GM23338 (cell line): ENCODE measurements around the gene MRPS21. TPM values are rescaled to one million over a fixed set of nuclear protein-coding genes. Genes with fewer than 3 reads are reported as not detected.

ENCODE experiments used
- ATAC-seq: fragments of 200-7000 bp; cut with Tn5 transposase; 3 replicates; pipeline ENCODE4 v1.9.1; 2020
- DNase-seq: peaks from one replicate; pipeline ENCODE4 v3.0.0-alpha.2; 2015; ENCODE audit warnings: low spot score
- H2AFZ ChIP-seq: fragments of 200-600 bp; sonication (generic); 2 replicates; pipeline ENCODE4 v1.8.0; 2016; ENCODE audit warnings: antibody characterized with exemption, mild to moderate bottlenecking, moderate library complexity
- H3F3A ChIP-seq: fragments of 200-600 bp; sonication (generic); replicated peaks from 2 replicates; pipeline ENCODE4 v1.8.0; 2017; ENCODE audit warnings: antibody characterized with exemption, mixed run types, low read depth
- H3K27ac ChIP-seq: fragments of 200-600 bp; sonication (generic); 2 replicates; pipeline ENCODE4 v1.6.1; 2016; ENCODE audit warnings: low read depth
- H3K27me3 ChIP-seq: fragments of 200-600 bp; sonication (generic); 2 replicates; pipeline ENCODE4 v1.8.0; 2016; ENCODE audit warnings: mild to moderate bottlenecking, mixed run types, moderate library complexity; ENCODE audit not compliant: insufficient read depth
- H3K36me3 ChIP-seq: fragments of 200-600 bp; sonication (generic); 2 replicates; pipeline ENCODE4 v1.8.0; 2016; ENCODE audit warnings: mild to moderate bottlenecking; ENCODE audit not compliant: insufficient read depth
- H3K4me1 ChIP-seq: fragments of 200-600 bp; sonication (generic); 2 replicates; pipeline ENCODE4 v1.8.0; 2016; ENCODE audit warnings: mild to moderate bottlenecking, moderate library complexity; ENCODE audit not compliant: insufficient read depth
- H3K4me2 ChIP-seq: fragments of 200-600 bp; sonication (generic); 2 replicates; pipeline ENCODE4 v1.7.1; 2017; ENCODE audit warnings: mixed run types
- H3K4me3 ChIP-seq: fragments of 200-600 bp; sonication (generic); 2 replicates; pipeline ENCODE4 v1.6.1; 2016; ENCODE audit warnings: mixed run types
- H3K79me2 ChIP-seq: fragments of 200-600 bp; sonication (generic); replicated peaks from 2 replicates; pipeline ENCODE4 v1.8.0; 2017; ENCODE audit warnings: mild to moderate bottlenecking; ENCODE audit not compliant: insufficient read depth
- H3K9me2 ChIP-seq: fragments of 200-600 bp; sonication (generic); 2 replicates; pipeline ENCODE4 v1.8.0; 2017; ENCODE audit not compliant: insufficient read depth
- H4K20me1 ChIP-seq: fragments of 200-600 bp; sonication (generic); replicated peaks from 2 replicates; pipeline ENCODE4 v1.8.0; 2017; ENCODE audit warnings: mild to moderate bottlenecking; ENCODE audit not compliant: insufficient read depth
- H3K27ac Mint-ChIP-seq: 2 replicates; pipeline ENCODE4 v1.8.0; 2020; ENCODE audit warnings: inconsistent platforms, mild to moderate bottlenecking, moderate library complexity, mixed read lengths
- H3K27me3 Mint-ChIP-seq: 3 replicates; pipeline ENCODE4 v1.8.0; 2022; ENCODE audit warnings: low read depth, mild to moderate bottlenecking, moderate library complexity, mixed read lengths, inconsistent platforms; ENCODE audit not compliant: insufficient read depth, poor library complexity
- H3K36me3 Mint-ChIP-seq: 3 replicates; pipeline ENCODE4 v1.8.0; 2021; ENCODE audit warnings: low read depth, mild to moderate bottlenecking, inconsistent platforms, moderate library complexity, mixed read lengths
- H3K4me1 Mint-ChIP-seq: 3 replicates; pipeline ENCODE4 v1.8.0; 2020; ENCODE audit warnings: mild to moderate bottlenecking, inconsistent platforms, mixed read lengths
- H3K4me3 Mint-ChIP-seq: 3 replicates; pipeline ENCODE4 v1.8.0; 2021; ENCODE audit warnings: moderate library complexity, mild to moderate bottlenecking, inconsistent platforms, mixed read lengths
- H3K9me3 Mint-ChIP-seq: 3 replicates; pipeline ENCODE4 v1.8.0; 2020; ENCODE audit warnings: moderate library complexity, mild to moderate bottlenecking, inconsistent platforms, mixed read lengths
- CTCF ChIP-seq, 2 experiments: fragments of 200-600 bp in 1 of 2; sonication (generic) in 1 of 2; conservative IDR thresholded peaks; 2 replicates each; pipeline versions ENCODE4 v1.5.1 to v1.6.1; 2016 to 2017; ENCODE audit warnings: antibody characterized with exemption in 2 of 2, low read depth in 2 of 2, mild to moderate bottlenecking in 2 of 2, moderate library complexity in 1 of 2
- ETS1 ChIP-seq: IDR thresholded peaks from 2 replicates; pipeline ENCODE4 v1.6.1; 2016; ENCODE audit warnings: antibody characterized with exemption
- EZH2 ChIP-seq: fragments of 200-600 bp; sonication (generic); IDR thresholded peaks from one replicate; pipeline ENCODE4 v1.8.0; 2017; ENCODE audit warnings: antibody characterized with exemption, mild to moderate bottlenecking, low read depth; ENCODE audit not compliant: unreplicated experiment
- EZH2phosphoT487 ChIP-seq: fragments of 200-600 bp; sonication (generic); IDR thresholded peaks from one replicate; pipeline ENCODE4 v1.8.1; 2018; ENCODE audit warnings: antibody characterized with exemption; ENCODE audit not compliant: unreplicated experiment
- JUNB ChIP-seq: IDR thresholded peaks from one replicate; pipeline ENCODE4 v1.6.1; 2016; ENCODE audit warnings: antibody characterized with exemption; ENCODE audit not compliant: unreplicated experiment
- NANOG ChIP-seq: IDR thresholded peaks from 2 replicates; pipeline ENCODE4 v1.6.1; 2016; ENCODE audit warnings: antibody characterized with exemption, borderline replicate concordance
- POLR2AphosphoS5 ChIP-seq: IDR thresholded peaks from 2 replicates; pipeline ENCODE4 v1.6.1; 2016; ENCODE audit warnings: antibody characterized with exemption, low read depth
- REST ChIP-seq: IDR thresholded peaks from one replicate; pipeline ENCODE4 v1.6.1; 2018; ENCODE audit warnings: antibody characterized with exemption; ENCODE audit not compliant: unreplicated experiment
- ZNF331 ChIP-seq: fragments of 250-450 bp; sonication (Bioruptor Pico); IDR thresholded peaks from 2 replicates; pipeline ENCODE4 v1.5.0; 2020; ENCODE audit warnings: low read depth, mild to moderate bottlenecking, moderate library complexity
- ZNF462 ChIP-seq: fragments of 250-450 bp; sonication (Bioruptor Pico); IDR thresholded peaks from 2 replicates; pipeline ENCODE4 v1.5.0; 2020; ENCODE audit warnings: mild to moderate bottlenecking, moderate library complexity
- polyA plus RNA-seq: library from polyadenylated mRNA; unstranded; fragments of >200 nt; fragmentation: Nextera tagmentation; extraction: Ambion mirVana; gene quantifications from 2 replicates; pipeline ENCODE4 v1.2.1, GENCODE V29; 2016
- total RNA-seq: library from RNA; depleted of rRNA; stranded (reverse); fragments of >200 nt; shearing (Covaris generic); gene quantifications from 2 replicates; pipeline ENCODE4 v1.2.3, GENCODE V29; 2014

Gene MRPS21
- total and polyA plus RNA-seq, 2 experiments from 2014 or later: 51.2 to 313 TPM

- no peak for TF ChIP-seq NANOG
Measured at GRCh38 chr1:150293433-150294253, at the start of gene MRPS21 (continued).

GRCh38 chr1:150249936-150250335 lies 43.7 kb upstream of the MRPS21 start:
- H3K27ac Mint-ChIP-seq: no peak overlapping the region
- H3K36me3 ChIP-seq: no peaks in the 10 kb centered on the region
- no peaks in the 10 kb centered on the region for H3K4me1 Mint-ChIP-seq
- no peaks in the 10 kb centered on the region for H4K20me1 ChIP-seq
- H3K4me3 ChIP-seq: no peak overlapping the region
- H2AFZ ChIP-seq: no peak overlapping the region
- H3K9me3 Mint-ChIP-seq: no peaks in the 10 kb centered on the region
- TF ChIP-seq NANOG (no peak), REST (no peak), ETS1 (no peak), POLR2AphosphoS5 (no peak), EZH2 (no peak), ZNF331 (CRISPR knock-in tag) (no peak), CTCF (conservative IDR thresholded peaks at IDR 0.05; ENCODE audit: low read depth in 2 of 2) (no peak), JUNB (no peak), ZNF462 (no peak), EZH2phosphoT487 (no peak)
- ATAC-seq: no peak
- no peaks in the 10 kb centered on the region for H3K36me3 Mint-ChIP-seq
- H3K27ac ChIP-seq: no peak overlapping the region
- H3F3A ChIP-seq: no peaks in the 10 kb centered on the region
- H3K79me2 ChIP-seq: no peaks in the 10 kb centered on the region
- H3K9me2 ChIP-seq: no peaks in the 10 kb centered on the region
- peaks cover 3% of the 10 kb centered on the region for H3K27me3 Mint-ChIP-seq
- no peak for DNase-seq
- no peaks in the 10 kb centered on the region for H3K27me3 ChIP-seq
- H3K4me1 ChIP-seq: no peaks in the 10 kb centered on the region
- no peak overlapping the region for H3K4me3 Mint-ChIP-seq
- no peak overlapping the region for H3K4me2 ChIP-seq
